GM21723 (cell line): ENCODE measurements around the gene TBC1D3B.
"Not testable (repeated sequence)": the region's sequence is repeated elsewhere in the genome, so short reads cannot be mapped to it uniquely, and the experiment has no call there.

ENCODE experiments used
- ATAC-seq: cut with Tn5 transposase; IDR thresholded peaks from one replicate; pipeline ENCODE4 v1.9.1; 2021; ENCODE audit warnings: mild to moderate bottlenecking, moderate library complexity; ENCODE audit not compliant: unreplicated experiment

TBC1D3B gene

GRCh38 chr17:36182176-36183000, 6.0 kb upstream of the TBC1D3B start:
- ATAC-seq: no peak

DNA sequence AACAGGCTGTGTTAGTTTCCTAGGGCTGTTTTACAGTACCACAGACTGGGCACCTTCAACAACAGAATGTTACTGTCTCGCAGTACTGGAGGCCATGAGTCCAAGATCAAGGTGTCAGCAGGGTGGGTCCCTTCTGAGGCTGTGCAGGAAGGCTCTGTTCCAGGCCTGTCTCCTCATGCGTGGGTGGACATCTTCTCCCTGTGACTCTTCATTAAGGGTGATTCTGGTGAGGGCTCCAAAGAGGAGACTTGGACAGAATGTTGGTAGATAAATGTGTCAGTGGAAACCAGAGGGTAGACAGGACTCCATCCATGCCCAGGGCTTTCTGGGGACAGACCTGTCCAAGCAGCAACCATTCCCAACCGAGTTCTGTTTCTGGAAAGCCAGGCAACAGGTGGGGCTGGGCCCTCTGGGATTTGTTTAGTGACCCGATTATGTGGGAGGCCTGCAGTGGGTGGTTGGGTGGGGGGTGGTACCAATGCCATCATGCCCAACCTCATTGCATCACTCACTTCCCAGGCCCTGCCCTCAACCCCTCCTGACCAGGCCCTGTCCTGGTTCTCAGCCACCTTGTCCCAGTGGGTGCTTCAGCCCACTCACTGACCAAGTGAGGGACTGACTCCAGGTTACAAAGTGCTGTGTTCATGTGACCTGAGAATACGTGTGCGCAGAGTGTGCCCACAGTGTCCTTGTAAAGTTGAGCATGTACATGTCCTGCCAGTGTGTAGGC, 5.2 kb upstream of the TBC1D3B start:
- ATAC-seq: not testable (repeated sequence)

DNA sequence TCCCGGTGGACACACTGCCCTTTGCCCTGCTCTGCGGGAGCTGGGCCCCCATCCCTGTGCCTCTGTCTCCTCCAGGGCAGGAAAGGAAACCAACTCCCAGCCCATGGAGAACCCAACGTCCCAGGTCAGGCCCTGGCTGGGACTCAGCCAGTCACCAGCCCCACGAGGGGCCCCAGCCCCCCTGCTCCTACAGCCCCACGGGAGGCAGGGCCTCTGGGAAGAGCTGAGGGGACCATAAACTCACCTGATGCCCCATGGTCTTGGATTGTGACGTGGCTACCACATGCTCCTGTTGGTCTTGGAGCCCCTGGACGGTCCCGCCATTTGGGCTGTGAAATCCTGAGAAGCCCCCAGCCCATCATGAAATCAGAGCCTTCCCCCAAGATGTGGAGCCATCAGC, 7.6 kb downstream of the TBC1D3B start:
- ATAC-seq: not testable (repeated sequence)

- no peak for ATAC-seq
Observed at GRCh38 chr17:36153895-36154610, 22.4 kb downstream of the TBC1D3B start.

- ATAC-seq: no peak
Observed at GRCh38 chr17:36152639-36153120, 23.8 kb downstream of the TBC1D3B start.

DNA sequence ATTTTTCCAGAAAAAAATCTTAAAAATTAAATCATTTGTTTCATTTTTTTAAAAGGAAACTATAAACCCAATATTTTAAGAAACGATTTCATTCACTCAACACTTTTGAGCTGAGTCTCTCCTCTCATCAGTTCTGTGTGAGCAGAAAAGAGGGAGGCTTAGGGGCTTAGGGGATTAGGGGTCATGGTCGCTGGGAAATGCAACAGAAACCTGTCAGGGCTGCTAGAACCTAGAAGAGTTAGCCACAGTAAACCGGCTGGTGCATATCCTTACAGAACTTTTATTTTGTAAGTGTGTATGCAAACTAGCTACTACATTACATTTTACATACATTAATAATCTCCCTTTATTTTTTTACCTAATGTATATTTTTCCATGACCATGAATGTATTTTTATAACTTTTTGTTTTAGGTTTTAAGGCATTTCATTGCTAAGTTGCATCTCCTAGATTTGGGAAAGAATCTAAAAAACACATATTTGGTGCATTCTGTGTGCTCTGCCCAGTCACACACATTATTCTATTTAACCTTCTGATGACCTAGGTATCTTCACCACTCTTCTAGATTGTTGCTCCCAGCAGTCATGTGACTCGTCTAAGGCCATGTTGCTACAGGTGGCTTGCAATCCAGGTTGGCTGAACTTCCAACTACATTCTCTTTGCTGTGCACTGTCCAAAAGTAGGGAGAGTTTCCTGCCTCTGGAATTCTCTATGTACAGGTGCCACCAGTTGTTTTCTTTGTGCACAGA, 24.4 kb downstream of the TBC1D3B start:
- no peak for ATAC-seq

GRCh38 chr17:36149296-36149820, 27.1 kb downstream of the TBC1D3B start:
- no peak for ATAC-seq

GRCh38 chr17:36148559-36149295, 27.7 kb downstream of the TBC1D3B start:
- ATAC-seq: no peak

- no peak for ATAC-seq
Observed at GRCh38 chr17:36147601-36148000, 28.8 kb downstream of the TBC1D3B start.

- ATAC-seq: no peak
Observed at GRCh38 chr17:36144981-36145729, 31.3 kb downstream of the TBC1D3B start.

DNA sequence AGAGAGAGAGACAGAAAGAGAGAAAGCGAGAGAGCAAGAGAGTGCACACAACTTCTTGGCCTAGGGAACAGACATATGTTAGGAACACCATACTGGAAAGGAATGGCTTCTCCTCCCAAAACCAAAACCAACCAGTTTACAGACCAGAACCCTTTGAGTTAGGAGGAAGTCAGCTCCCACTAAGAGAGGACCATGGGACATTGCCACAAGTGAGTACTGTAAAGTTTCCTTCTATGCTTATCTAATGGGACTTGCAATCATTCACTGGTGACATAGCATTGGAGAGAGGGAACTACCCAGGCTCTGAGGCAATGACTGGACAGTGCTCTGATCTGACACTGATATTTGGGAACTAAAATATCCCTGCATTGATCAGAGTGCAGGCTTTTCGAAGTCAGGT, 32.4 kb downstream of the TBC1D3B start:
- ATAC-seq: no peak

DNA sequence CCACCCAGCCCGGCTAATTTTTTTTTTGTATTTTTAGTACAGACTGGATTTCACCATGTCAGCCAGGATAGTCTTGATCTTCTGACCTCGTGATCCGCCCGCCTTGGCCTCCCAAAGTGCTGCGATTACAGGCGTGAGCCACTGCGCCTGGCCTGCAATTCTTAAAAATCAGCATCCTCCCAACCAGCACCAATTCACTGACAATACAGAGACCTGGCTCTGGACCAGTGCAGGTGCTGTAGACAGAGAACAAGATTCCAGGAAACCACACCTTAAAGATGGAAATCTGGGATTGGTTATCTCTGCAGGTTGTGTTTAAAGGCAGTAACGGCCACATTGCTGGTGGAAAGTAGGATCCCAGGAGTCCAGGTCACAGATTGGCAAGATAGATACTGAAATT, 33.6 kb downstream of the TBC1D3B start:
- ATAC-seq: no peak

- no peak for ATAC-seq
Observed at GRCh38 chr17:36142235-36142634, 34.2 kb downstream of the TBC1D3B start.

GRCh38 chr17:36136439-36136838, 40.0 kb downstream of the TBC1D3B start:
- no peak for ATAC-seq

DNA sequence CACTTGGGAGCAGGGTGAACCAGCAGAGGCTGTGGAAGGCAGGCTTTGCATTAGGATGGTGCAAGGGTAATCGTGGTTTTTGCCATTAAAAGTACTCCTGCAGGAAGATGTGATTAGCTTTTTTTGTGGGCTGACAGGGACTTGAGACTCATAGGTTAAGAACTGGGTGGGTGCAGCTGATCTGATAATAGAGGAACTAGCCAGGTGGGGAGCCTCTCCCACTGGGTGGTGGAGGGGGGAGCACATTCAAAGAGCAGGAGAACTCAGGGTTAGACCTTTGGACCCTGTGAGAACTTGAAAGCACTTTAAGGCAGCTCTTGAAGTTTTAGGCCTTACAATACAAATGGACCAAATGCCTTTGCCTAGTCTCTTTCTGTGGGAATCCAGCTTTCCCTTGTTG, 40.4 kb downstream of the TBC1D3B start:
- no peak for ATAC-seq

DNA sequence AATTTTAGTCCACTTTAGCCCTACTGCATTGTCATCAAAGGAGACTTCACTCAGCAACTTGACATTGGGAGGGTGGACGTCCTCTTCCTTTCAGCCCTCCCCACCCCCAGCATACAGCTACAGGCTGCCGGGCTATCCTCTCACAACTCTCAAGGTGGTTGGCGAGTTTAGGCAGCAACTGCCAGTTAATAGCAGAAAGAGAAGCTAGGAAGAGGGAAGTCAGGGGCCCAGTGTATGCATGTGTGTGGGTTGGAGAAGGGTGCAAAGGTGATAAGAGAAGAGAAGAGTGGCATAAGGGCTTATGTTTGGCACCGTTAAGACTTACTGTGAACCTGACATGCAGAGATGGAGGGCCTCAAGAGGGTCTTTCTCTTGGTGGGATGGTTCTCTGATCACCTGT, 41.0 kb downstream of the TBC1D3B start:
- ATAC-seq: no peak

- no peak for ATAC-seq
Observed at GRCh38 chr17:36133602-36134236, 42.7 kb downstream of the TBC1D3B start.

- no peak for ATAC-seq
Observed at GRCh38 chr17:36132421-36132831, 44.0 kb downstream of the TBC1D3B start.

DNA sequence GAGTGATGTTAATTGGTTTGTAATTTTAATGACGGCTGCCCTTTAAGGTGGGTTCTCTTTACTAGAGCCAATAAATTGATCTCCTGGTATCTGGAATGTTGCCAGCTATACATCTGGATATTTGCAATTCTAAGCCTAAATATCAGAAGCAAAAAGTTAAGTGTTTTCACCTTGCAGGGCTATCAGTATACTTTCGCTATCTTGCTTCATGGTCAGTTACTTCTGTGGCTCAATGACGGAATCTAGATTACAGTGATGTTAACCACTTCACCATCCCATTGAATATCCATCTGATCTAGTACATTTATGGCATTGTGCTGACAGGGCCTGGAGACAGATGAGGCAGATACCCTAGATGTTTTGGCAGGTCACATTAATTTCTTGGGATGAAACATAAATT, 44.5 kb downstream of the TBC1D3B start:
- no peak for ATAC-seq
